Suppressor macrophage treated with lipopolysaccharide for 1 hour (primary cell): ENCODE results near the gene HAUS1.
"Not testable (repeated sequence)": the region's sequence is repeated elsewhere in the genome, so short reads cannot be mapped to it uniquely, and the experiment has no call there.

Experiments
- DNase-seq, 3 donors: peaks; one replicate each; pipeline ENCODE4 v3.0.0-alpha.2; 2020 to 2022

HAUS1 gene

GRCh38 chr18:46095532-46095931 lies 8.7 kb upstream of the HAUS1 start:
- DNase-seq, result no peak

DNA sequence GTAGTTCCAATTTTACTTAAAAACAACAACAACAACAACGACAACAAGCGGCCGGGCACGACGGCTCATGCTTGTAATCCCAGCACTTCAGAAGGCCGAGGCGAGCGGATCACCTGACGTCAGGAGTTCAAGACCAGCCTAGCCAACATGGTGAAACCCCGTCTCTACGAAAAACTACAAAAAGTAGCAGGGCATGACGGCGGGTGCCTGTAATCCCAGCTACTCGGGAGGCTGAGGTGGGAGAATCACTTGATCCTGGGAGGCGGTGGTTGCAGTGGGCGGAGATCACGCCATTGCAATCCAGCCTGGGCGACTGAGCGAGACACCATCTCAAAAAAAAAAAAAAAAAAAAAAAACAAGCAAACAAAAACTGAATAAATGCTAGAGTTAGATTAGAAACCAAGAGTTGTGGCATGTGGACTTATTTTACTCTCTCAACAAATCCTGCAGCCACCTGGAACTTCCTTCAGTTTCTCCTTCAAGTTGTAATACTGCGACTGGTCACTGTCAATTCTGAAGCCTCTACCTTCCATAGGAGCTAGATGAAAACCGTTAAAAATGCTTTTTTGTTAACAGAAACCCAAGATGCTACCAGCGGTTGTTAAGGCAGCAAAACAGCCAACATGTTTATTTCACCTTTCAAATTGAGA lies 7.4 kb upstream of the HAUS1 start:
- DNase-seq, result peak in 1 of 3 donors; percentile 13

- no peak for DNase-seq
Measured at GRCh38 chr18:46097431-46097800, 6.8 kb upstream of the HAUS1 start.

DNA sequence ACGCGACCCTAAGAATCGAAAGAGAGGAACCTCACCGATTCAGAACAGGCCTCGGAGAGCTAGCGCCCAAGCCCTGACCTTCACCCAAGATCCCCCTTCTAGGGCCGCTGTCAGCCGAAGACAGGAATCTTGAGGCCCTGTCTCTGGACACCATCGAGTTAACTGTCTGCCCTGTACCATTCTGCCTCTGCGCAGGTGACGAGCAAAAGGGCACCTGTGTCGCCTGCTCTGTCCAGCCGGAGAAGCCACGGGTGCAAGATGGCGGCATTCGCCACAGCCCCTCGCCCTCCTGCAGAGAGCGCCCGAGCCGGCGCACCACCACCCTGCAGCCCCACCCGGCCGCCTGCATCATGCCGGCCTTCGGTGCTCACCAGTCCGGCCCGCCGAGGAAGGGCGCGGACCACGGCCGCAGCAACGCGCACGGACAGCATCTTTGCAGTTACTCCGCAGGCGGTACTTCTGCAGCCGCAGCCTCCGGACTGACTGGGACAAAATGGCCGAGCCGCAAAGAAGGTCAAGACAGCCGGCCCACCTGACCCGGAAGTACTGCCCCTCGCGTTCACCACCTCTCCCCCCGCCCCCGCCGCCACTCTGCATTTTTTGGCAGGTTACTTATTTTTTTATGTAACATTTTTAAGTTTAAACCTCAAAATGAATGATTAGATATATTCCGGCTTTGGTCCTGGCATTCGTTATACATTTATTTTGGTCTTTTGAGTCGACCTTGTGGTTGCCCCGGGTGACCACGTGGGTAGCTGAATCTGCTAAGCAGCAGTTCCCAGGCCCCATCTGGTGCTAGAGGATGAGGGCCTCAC lies 6.2 kb upstream of the HAUS1 start, which contains the start of gene ATP5F1A:
ATP5F1A (minus strand) TSS at position 496 of the 815 bp plus-strand sequence; CDS start at position 431, 65 bp downstream.
- peak; percentile 85 to 92 (median 87) for DNase-seq

GRCh38 chr18:46098616-46098933 lies 5.6 kb upstream of the HAUS1 start:
- DNase-seq, result peak in 1 of 3 donors; percentile 1

DNA sequence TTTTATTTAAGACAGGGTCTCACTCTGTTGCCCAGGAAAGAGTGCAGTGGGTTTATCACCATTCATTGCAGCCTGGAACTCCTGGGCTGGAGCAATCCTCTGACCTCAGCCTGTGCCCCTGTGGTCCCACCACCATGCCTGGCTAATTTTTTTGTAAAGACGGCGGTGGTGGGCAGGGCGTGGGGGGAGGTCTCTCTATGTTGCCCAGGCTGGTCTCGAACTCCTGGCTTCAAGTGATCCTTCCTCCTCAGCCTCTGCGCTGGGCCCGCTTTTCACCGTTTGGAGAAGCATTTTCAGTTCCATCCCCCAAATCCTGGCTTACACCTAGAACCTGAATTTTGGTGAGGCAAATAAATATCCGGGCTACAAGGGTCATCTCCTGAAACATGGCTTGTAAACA lies 4.7 kb upstream of the HAUS1 start:
- no peak for DNase-seq

- DNase-seq, result no peak
Measured at GRCh38 chr18:46109386-46109785, 5.2 kb downstream of the HAUS1 start.

GRCh38 chr18:46110406-46110805 lies 6.2 kb downstream of the HAUS1 start:
- no peak for DNase-seq

- no peak for DNase-seq
Measured at GRCh38 chr18:46113751-46114150, 9.6 kb downstream of the HAUS1 start.

DNA sequence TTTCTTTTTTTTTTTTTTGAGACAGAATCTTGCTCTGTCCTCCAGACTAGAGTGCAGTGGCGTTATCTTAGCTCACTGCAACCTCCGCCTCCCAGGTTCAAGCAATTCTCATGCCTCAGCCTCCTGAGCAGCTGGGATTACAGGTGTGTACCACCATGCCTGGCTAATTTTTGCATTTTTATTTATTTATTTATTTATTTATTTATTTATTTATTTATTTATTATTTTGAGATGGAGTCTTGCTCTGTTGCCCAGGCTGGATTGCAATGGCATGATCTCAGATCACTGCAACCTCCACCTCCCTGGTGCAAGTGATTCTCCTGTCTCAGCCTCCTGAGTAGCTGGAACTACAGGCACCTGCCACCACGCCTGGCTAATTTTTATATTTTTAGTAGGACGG lies 22.4 kb downstream of the HAUS1 start:
- DNase-seq, result not testable (repeated sequence)

GRCh38 chr18:46130061-46130460 lies 25.9 kb downstream of the HAUS1 start:
- no peak for DNase-seq

DNA sequence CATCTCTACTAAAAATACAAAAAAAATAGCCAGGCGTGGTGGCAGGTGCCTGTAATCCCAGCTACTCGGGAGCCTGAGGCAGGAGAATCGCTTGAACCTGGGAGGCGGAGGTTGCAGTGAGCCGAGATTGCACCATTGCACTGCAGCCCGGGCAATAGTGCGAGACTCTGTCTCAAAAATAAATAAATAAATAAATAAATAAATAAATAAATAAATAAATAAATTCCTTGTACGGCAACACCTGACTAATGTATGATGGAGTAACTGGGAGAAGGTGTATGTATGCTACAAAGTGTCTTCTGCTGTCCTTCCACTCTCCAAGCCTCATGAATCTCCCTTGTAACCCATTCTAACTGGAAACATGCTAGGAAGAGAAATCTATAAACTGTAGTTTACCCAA lies 26.4 kb downstream of the HAUS1 start:
- not testable (repeated sequence) for DNase-seq

DNA sequence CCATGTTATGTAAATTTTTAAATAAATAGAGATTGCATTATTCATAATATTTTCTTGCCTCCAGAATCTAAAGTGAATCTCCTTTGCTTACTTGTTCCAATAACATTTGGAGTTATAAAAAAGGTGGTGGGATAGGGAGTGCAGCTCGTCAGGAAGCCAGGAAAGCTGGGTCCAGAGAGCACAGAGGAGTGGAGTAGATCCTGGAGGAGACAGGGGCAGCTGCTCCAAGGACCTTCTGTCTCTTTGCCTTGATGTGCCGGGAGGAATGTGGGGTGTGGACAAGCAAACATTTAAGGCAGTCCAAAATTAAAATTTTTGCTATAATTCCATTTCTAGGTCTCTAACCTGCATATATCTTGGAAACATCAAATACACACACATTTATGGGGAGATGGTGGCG lies 29.3 kb downstream of the HAUS1 start:
- DNase-seq, result no peak

GRCh38 chr18:46134920-46135675 lies 30.9 kb downstream of the HAUS1 start:
- DNase-seq, result no peak

GRCh38 chr18:46140173-46140572 lies 36.0 kb downstream of the HAUS1 start:
- no peak for DNase-seq

DNA sequence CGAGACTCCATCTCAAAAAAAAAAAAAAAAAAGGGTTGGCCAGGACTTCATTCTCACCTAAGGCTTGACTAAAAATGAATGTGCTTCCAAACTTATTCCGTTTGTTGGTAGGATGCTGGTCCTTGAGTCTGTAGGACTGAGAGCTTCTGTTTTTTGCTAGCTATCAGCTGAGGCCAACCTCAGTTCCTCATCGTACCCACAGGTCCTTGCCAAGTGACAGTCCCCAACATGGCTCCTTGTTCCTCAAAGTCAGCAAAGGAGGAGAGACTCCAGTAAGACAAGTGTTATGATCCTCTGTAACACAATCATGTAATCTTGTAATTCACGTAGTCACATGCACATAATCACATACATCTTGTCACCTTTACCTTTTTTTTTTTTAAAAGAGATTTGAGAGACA lies 37.0 kb downstream of the HAUS1 start:
- peak in 1 of 3 donors; percentile 5 for DNase-seq

DNA sequence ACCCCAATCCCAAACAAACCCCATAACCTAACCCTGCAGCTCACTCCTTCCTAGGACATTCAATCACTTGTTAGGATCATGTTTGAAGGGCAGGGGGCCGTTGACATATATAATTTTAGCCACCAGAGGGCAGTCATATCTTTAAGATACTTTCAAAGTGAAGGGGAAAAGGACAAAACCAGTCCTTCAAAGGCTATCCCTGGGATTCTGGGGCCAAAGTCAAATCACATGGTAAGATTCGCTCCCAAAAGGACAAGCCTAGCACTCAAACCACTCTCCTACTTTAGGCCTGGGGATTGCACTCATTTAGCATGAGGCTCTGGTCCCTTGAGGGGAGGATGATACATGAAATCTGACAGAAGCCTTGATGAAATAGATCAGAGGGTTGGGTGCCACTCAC lies 44.6 kb downstream of the HAUS1 start:
- peak; percentile 65 to 76 (median 70) for DNase-seq

DNA sequence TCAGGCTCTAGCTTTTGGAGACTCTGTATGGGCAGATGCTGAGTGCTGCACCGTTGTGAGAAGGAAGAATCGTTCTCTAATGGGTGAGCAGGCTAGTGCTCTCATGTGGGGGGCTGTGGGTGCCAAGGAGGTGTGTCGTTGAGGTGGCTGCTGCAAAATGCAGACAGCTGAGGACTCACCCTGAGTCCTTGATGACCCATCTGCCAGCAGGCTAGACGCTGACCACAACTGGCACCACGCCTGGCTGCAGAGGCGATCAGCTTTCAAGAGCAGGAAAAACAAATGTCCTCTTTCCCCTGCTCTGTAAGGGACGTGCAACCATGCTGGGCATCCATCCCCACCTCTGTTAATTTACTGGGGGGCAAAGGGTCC lies 48.2 kb downstream of the HAUS1 start:
- no peak for DNase-seq

DNA sequence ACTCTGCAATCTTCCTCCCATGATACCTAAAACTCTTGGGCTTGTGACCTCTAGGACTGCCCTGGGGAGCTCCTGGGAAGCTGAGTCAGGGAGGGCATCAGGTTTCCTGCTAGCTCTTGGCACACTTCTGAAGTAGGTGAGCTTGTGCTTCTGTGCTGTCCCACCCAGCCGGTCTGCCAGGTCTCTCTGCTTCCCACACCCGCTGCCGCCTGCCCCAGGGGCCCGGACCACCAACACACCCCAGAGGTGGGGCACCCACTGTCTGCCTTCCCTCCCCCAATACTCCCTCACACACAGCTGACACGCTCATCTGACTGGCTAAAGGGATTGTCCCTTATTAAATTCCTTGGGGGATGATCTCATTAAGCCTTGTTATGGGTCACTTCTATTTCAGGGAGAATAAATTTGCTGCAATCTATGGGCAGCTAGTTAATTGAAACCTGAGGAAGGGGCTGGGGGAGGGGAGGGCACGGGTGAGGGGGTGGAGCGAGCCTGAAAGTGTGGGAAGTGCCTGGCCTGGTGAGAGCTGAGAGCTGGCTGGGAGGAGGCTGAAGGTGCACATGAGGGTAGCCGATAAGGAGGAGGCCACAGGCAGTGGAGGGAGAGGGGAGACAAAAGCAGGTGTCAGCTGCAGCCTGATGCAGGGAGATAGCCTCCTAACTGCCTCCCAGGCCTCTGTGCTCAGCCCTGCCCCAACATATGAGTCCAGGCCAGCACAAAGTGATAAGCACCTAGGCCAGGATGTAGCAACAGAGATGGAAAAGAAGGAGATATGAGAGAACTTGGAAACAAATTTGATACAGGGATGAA lies 48.8 kb downstream of the HAUS1 start:
- no peak for DNase-seq

DNA sequence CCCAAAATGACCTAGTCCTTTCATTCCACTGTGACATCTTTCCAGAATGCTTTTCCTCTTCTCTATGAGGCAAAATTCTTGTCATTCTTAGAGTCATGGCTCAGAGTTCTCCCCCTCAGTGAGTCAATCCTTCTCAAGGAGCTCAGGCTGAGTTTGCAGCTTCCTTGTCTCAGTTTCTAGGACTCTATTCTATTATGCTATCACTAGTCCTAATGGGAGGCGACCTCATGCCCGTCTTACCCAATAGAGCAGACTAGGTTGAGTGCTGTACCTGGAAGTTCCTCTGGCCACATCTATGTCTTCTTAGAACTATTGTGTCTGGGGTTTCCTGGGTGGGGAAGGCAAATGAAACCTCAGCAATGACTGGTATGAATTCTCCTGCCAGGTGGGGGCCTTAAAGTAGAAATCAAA lies 51.5 kb downstream of the HAUS1 start:
- no peak for DNase-seq

- no peak for DNase-seq
Measured at GRCh38 chr18:46156124-46156745, 52.0 kb downstream of the HAUS1 start.

DNA sequence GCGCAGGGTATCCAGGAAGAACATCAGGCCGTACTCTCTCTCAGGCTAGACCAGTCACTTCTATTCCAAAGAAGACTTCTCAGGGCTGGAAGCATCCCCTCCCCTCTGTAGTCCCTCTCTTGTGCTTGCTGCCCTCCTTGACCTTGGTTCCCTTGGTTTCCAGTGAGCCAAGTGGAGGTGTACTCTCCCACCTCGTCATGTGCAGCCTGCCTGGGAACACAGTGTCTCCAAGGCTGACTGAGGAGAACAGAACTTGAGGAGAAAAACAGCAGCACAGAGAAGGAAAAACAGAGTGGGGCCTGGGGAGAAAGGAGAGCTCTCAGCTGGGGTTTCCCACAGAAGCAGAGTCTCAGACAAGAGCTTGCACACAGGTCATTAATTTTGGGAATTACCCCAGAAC lies 52.7 kb downstream of the HAUS1 start:
- DNase-seq, result no peak

GRCh38 chr18:46158499-46158898 lies 54.3 kb downstream of the HAUS1 start:
- no peak for DNase-seq
